ENCODE data around the gene BOC. TPM values are rescaled to one million over a fixed set of nuclear protein-coding genes. Genes with fewer than 3 reads are reported as not detected.

BOC gene
- total and polyA plus RNA-seq, 10 of the 15 experiments (the other 5 are each of a cell fraction or from before 2014, with no cell fraction given) = 0.18 TPM; not detected in 9

DNA sequence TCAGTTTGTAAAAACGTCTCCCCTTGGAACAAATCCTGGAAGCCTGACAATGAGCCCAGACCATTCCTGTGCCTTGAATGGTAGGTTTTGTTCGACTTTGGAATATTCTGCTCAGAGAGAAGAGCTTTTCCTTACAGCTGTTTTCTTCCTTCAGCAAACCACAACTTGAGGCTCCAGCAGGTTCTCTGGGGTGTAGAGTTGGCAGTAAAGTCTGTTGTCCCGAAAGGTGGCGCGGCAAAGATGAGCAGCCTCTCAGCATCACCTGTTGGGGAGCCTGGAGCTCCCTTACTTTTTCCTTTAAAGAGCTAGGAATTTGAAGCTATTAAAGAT, 65.4 kb downstream of the BOC start (continued):
- TF ChIP-seq, protein P1, sequence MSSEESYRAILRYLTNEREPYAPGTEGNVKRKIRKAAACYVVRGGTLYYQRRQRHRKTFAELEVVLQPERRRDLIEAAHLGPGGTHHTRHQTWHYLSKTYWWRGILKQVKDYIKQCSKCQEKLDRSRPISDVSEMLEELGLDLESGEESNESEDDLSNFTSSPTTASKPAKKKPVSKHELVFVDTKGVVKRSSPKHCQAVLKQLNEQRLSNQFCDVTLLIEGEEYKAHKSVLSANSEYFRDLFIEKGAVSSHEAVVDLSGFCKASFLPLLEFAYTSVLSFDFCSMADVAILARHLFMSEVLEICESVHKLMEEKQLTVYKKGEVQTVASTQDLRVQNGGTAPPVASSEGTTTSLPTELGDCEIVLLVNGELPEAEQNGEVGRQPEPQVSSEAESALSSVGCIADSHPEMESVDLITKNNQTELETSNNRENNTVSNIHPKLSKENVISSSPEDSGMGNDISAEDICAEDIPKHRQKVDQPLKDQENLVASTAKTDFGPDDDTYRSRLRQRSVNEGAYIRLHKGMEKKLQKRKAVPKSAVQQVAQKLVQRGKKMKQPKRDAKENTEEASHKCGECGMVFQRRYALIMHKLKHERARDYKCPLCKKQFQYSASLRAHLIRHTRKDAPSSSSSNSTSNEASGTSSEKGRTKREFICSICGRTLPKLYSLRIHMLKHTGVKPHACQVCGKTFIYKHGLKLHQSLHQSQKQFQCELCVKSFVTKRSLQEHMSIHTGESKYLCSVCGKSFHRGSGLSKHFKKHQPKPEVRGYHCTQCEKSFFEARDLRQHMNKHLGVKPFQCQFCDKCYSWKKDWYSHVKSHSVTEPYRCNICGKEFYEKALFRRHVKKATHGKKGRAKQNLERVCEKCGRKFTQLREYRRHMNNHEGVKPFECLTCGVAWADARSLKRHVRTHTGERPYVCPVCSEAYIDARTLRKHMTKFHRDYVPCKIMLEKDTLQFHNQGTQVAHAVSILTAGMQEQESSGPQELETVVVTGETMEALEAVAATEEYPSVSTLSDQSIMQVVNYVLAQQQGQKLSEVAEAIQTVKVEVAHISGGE (CRISPR knock-in tag; IDR thresholded peaks at IDR 0.05) = no peak
- TF ChIP-seq FOS (IDR thresholded peaks at IDR 0.05; ENCODE audit: borderline replicate concordance, extremely low read depth, insufficient read length) (no peak), EED (IDR thresholded peaks at IDR 0.05; ENCODE audit: low read depth) (no peak; the same call in 1 of the 2 replicates), MEF2A (IDR thresholded peaks at IDR 0.05; ENCODE audit: insufficient read depth, low read depth, low read length) (no peak), ZZZ3 (IDR thresholded peaks at IDR 0.05; ENCODE audit: control insufficient read depth, insufficient read length, low read depth) (no peak), ASH2L (IDR thresholded peaks at IDR 0.05; ENCODE audit: borderline replicate concordance, low read depth) (no peak), SMARCA5 (IDR thresholded peaks at IDR 0.05) (no peak), TBL1XR1 (IDR thresholded peaks at IDR 0.05; ENCODE audit: low read depth, low read length) (no peak), NFXL1 (IDR thresholded peaks at IDR 0.05; ENCODE audit: borderline replicate concordance) (no peak), TCF7 (IDR thresholded peaks at IDR 0.05; ENCODE audit: borderline replicate concordance) (no peak), JUNB (IDR thresholded peaks at IDR 0.05) (no peak)
- TF ChIP-seq, protein P2, sequence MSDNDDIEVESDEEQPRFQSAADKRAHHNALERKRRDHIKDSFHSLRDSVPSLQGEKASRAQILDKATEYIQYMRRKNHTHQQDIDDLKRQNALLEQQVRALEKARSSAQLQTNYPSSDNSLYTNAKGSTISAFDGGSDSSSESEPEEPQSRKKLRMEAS (IDR thresholded peaks at IDR 0.05; ENCODE audit: low read depth, low read length) = no peak

All from GM12878 (cell line).